Ovary (tissue), 9 donors: ENCODE data around the gene PPL. TPM values are rescaled to one million over a fixed set of nuclear protein-coding genes. Genes with fewer than 3 reads are reported as not detected.

Source experiments
- DNase-seq, 5 donors: peaks; one replicate each; pipeline ENCODE4 v3.0.0-alpha.2; 2019 to 2020
- H3K27ac ChIP-seq, 2 donors: fragments of 200-600 bp; one replicate each; pipeline versions ENCODE4 v1.5.1 to v1.8.0; 2019 to 2022
- H3K27me3 ChIP-seq: fragments of 200-600 bp; one replicate; pipeline ENCODE4 v1.8.0; 2022
- H3K36me3 ChIP-seq: fragments of 200-600 bp; sonication (generic); one replicate; pipeline ENCODE4 v1.5.1; 2019
- H3K4me1 ChIP-seq: one replicate; pipeline ENCODE4 v1.8.1; 2013; ENCODE audit warnings: mild to moderate bottlenecking, moderate library complexity; ENCODE audit not compliant: insufficient read depth
- H3K4me3 ChIP-seq: fragments of 200-600 bp; sonication (generic); one replicate; pipeline ENCODE4 v1.5.1; 2017
- H3K9me3 ChIP-seq, 2 donors: fragments of 200-600 bp in 1 of 2; sonication (generic) in 1 of 2; one replicate each; pipeline versions ENCODE4 v1.5.1 to v1.8.1; 2013 to 2019; ENCODE audit warnings: mild to moderate bottlenecking in 1 of 2, moderate library complexity in 1 of 2
- CTCF ChIP-seq, 3 donors: fragments of 450-650 bp in 2 of 3; fragments of 200-600 bp in 1 of 3; IDR thresholded peaks; one replicate each; pipeline versions ENCODE4 v1.5.1 to v1.8.0; 2016 to 2022; ENCODE audit warnings: antibody characterized with exemption in 3 of 3, mild to moderate bottlenecking in 1 of 3
- EP300 ChIP-seq: sonication (generic); formaldehyde crosslinking; IDR thresholded peaks from one replicate; pipeline ENCODE4 v1.6.1; 2017; ENCODE audit warnings: antibody characterized with exemption
- POLR2A ChIP-seq: fragments of 450-650 bp; IDR thresholded peaks from one replicate; pipeline ENCODE4 v1.6.1; 2017; ENCODE audit warnings: antibody characterized with exemption, mild to moderate bottlenecking, moderate library complexity
- WGBS, 3 donors: extraction: QIAGEN DNeasy Blood & Tissue Kit in 1 of 3; methylation state at CpG; one replicate each; pipeline versions ENCODE4 v1.1.5 to v1.1.7; 2013 to 2017; 5-methylcytosine and 5-hydroxymethylcytosine counted together
- intact Hi-C, 4 donors: fragments of 100-400 bp; cut with DNase I; formaldehyde crosslinking; loops; one replicate each; pipeline versions ENCODE4 v1.11.0 to v1.15.1; 2022 to 2023
- polyA plus RNA-seq, 2 donors: library from polyadenylated mRNA; stranded (reverse); fragments of 200-250 nt in 1 of 2; fragments of 350-450 nt in 1 of 2; fragmentation: Illumina TruSeq in 1 of 2; extraction: RNeasy Lipid Tissue Mini Kit (QIAGEN cat#74804) in 1 of 2; gene quantifications; one replicate each; pipeline ENCODE4 v1.2.3, GENCODE V29; 2013 to 2014
- total RNA-seq, 7 donors: library from RNA; depleted of rRNA in 2 of 7; stranded (reverse); fragments of >200 nt in 2 of 7; fragmentation: NEBNext Ultra II Directional in 3 of 7; extraction: Animal tissue kit (Norgen Biotek cat#: 25700) in 3 of 7; gene quantifications; one replicate each; pipeline versions ENCODE4 v1.1.0 to v1.2.4, GENCODE V29; 2016 to 2023
- donor health status: DM: no; HTN: no; CAD: no; lungs with moderate emphysema.
- donor health status: DM: no; HTN: no; CAD: no.
- donor health status: Bipolar disorder and iron deficiency.
- donor health status: DM: yes; HTN: yes; CAD: no.
- donor health status: DM: no; HTN: no; CAD: no.
- donor health status: DM: yes; HTN: yes; CAD: no.

Gene PPL
- total and polyA plus RNA-seq, 9 donors, result 4.2 to 37.8 (median 9.1) TPM

GRCh38 chr16:4890686-4891085, 46.3 kb downstream of the PPL start:
- H3K27me3 ChIP-seq, result no peaks in the 10 kb centered on the region
- TF ChIP-seq EP300 (no peak), POLR2A (no peak), CTCF (IDR thresholded peaks at IDR 0.05) (no peak)
- no peak overlapping the region for H3K4me3 ChIP-seq
- DNase-seq, result no peak
- H3K4me1 ChIP-seq, result peaks cover 12% of the 10 kb centered on the region
- intact Hi-C loops, result no loop called here
- H3K36me3 ChIP-seq, result no peaks in the 10 kb centered on the region
- WGBS, 3 donors, result 90 to 94% (median 91%) methylated on average over 16 of the region's 16 CpGs
- no peak overlapping the region for H3K27ac ChIP-seq
- no peaks in the 10 kb centered on the region for H3K9me3 ChIP-seq

- intact Hi-C loops, result no loop called here
- 77 to 83% (median 82%) methylated on average over 11 of the region's 11 CpGs for WGBS, 3 donors
- Histone ChIP-seq H3K4me3 (no peak overlapping the region), H3K4me1 (peaks cover 12% of the 10 kb centered on the region), H3K27me3 (no peaks in the 10 kb centered on the region), H3K27ac (no peak overlapping the region), H3K9me3 (no peaks in the 10 kb centered on the region), H3K36me3 (no peaks in the 10 kb centered on the region)
- no peak for TF ChIP-seq EP300
- no peak for TF ChIP-seq CTCF (IDR thresholded peaks at IDR 0.05)
- no peak for TF ChIP-seq POLR2A
- DNase-seq, result no peak
Observed at GRCh38 chr16:4890026-4890425, 46.9 kb downstream of the PPL start.

- no peaks in the 10 kb centered on the region for H3K9me3 ChIP-seq
- H3K27me3 ChIP-seq, result no peaks in the 10 kb centered on the region
- H3K36me3 ChIP-seq, result no peaks in the 10 kb centered on the region
- no peak overlapping the region for H3K4me3 ChIP-seq
- 56 to 80% (median 61%) methylated on average over 9 of the region's 9 CpGs for WGBS, 3 donors
- DNase-seq, result no peak
- H3K4me1 ChIP-seq, result peaks cover 12% of the 10 kb centered on the region
- TF ChIP-seq CTCF (IDR thresholded peaks at IDR 0.05) (no peak), POLR2A (no peak), EP300 (no peak)
- intact Hi-C loops, result no loop called here
- no peak overlapping the region for H3K27ac ChIP-seq
Observed at GRCh38 chr16:4888428-4889135, 48.4 kb downstream of the PPL start.

- WGBS, 3 donors, result 96 to 98% (median 96%) methylated on average over 5 of the region's 5 CpGs
- DNase-seq, result no peak
- intact Hi-C loops, result no loop called here
- no peak for TF ChIP-seq POLR2A
- no peak for TF ChIP-seq EP300
- TF ChIP-seq CTCF (IDR thresholded peaks at IDR 0.05), result no peak
- H3K9me3 ChIP-seq, result no peaks in the 10 kb centered on the region
- H3K4me1 ChIP-seq, result peaks cover 7% of the 10 kb centered on the region
- H3K36me3 ChIP-seq, result no peaks in the 10 kb centered on the region
- no peak overlapping the region for H3K4me3 ChIP-seq
- no peaks in the 10 kb centered on the region for H3K27me3 ChIP-seq
- H3K27ac ChIP-seq, result no peak overlapping the region
Observed at GRCh38 chr16:4886151-4886550, 50.8 kb downstream of the PPL start.
